ENCODE data around the gene NBPF3.
A peak's percentile ranks its signal among the peaks of the same experiment; 100 is the strongest.

Gene NBPF3

GRCh38 chr1:21496063-21496462 is 56.1 kb downstream of the NBPF3 start:
- Histone ChIP-seq H3K27ac (ENCODE audit: low read depth, low read length) (no peak overlapping the region), H3K27me3 (ENCODE audit: control insufficient read depth, insufficient read depth, low read length) (no peaks in the 10 kb centered on the region), H3K9ac (ENCODE audit: low read length) (no peak overlapping the region), H3K4me3 (ENCODE audit: low read depth, low read length) (no peak overlapping the region), H3K9me3 (ENCODE audit: control insufficient read depth, insufficient read depth, low read depth, low read length) (peaks cover 9% of the 10 kb centered on the region), H3K4me1 (ENCODE audit: control insufficient read depth, insufficient read depth, low read length) (peaks cover 16% of the 10 kb centered on the region), H3K36me3 (ENCODE audit: control insufficient read depth, insufficient read depth, low read length) (no peaks in the 10 kb centered on the region)

GRCh38 chr1:21496886-21497285 is 56.9 kb downstream of the NBPF3 start:
- Histone ChIP-seq H3K36me3 (ENCODE audit: control insufficient read depth, insufficient read depth, low read length) (no peaks in the 10 kb centered on the region), H3K27ac (ENCODE audit: low read depth, low read length) (no peak overlapping the region), H3K27me3 (ENCODE audit: control insufficient read depth, insufficient read depth, low read length) (no peaks in the 10 kb centered on the region), H3K9me3 (ENCODE audit: control insufficient read depth, insufficient read depth, low read depth, low read length) (peaks cover 8% of the 10 kb centered on the region; the same call in 1 of the 2 replicates), H3K4me1 (ENCODE audit: control insufficient read depth, insufficient read depth, low read length) (peaks cover 12% of the 10 kb centered on the region), H3K4me3 (ENCODE audit: low read depth, low read length) (no peak overlapping the region), H3K9ac (ENCODE audit: low read length) (no peak overlapping the region)

- Histone ChIP-seq H3K36me3 (ENCODE audit: control insufficient read depth, insufficient read depth, low read length) (no peaks in the 10 kb centered on the region), H3K4me1 (ENCODE audit: control insufficient read depth, insufficient read depth, low read length) (peaks cover 8% of the 10 kb centered on the region), H3K9me3 (ENCODE audit: control insufficient read depth, insufficient read depth, low read depth, low read length) (peaks cover 8% of the 10 kb centered on the region; the same call in 1 of the 2 replicates), H3K4me3 (ENCODE audit: low read depth, low read length) (no peak overlapping the region), H3K27ac (ENCODE audit: low read depth, low read length) (no peak overlapping the region), H3K27me3 (ENCODE audit: control insufficient read depth, insufficient read depth, low read length) (no peaks in the 10 kb centered on the region), H3K9ac (ENCODE audit: low read length) (peak overlapping the region; percentile 9)
Measured at GRCh38 chr1:21497466-21498061, 57.6 kb downstream of the NBPF3 start.

GRCh38 chr1:21499283-21499950 is 59.5 kb downstream of the NBPF3 start:
- Histone ChIP-seq H3K9ac (ENCODE audit: low read length) (no peak overlapping the region), H3K27ac (ENCODE audit: low read depth, low read length) (no peak overlapping the region), H3K27me3 (ENCODE audit: control insufficient read depth, insufficient read depth, low read length) (no peaks in the 10 kb centered on the region), H3K4me3 (ENCODE audit: low read depth, low read length) (no peak overlapping the region), H3K4me1 (ENCODE audit: control insufficient read depth, insufficient read depth, low read length) (peaks cover 8% of the 10 kb centered on the region), H3K9me3 (ENCODE audit: control insufficient read depth, insufficient read depth, low read depth, low read length) (peaks cover 8% of the 10 kb centered on the region; the same call in 1 of the 2 replicates), H3K36me3 (ENCODE audit: control insufficient read depth, insufficient read depth, low read length) (no peaks in the 10 kb centered on the region)

- Histone ChIP-seq H3K27ac (ENCODE audit: low read depth, low read length) (no peak overlapping the region), H3K27me3 (ENCODE audit: control insufficient read depth, insufficient read depth, low read length) (peaks cover 10% of the 10 kb centered on the region), H3K4me3 (ENCODE audit: low read depth, low read length) (no peak overlapping the region), H3K9me3 (ENCODE audit: control insufficient read depth, insufficient read depth, low read depth, low read length) (peaks cover 8% of the 10 kb centered on the region; the same call in 1 of the 2 replicates), H3K36me3 (ENCODE audit: control insufficient read depth, insufficient read depth, low read length) (no peaks in the 10 kb centered on the region), H3K4me1 (ENCODE audit: control insufficient read depth, insufficient read depth, low read length) (peaks cover 6% of the 10 kb centered on the region), H3K9ac (ENCODE audit: low read length) (no peak overlapping the region)
Measured at GRCh38 chr1:21503706-21504377, 63.9 kb downstream of the NBPF3 start.

- Histone ChIP-seq H3K27ac (ENCODE audit: low read depth, low read length) (no peak overlapping the region), H3K4me1 (ENCODE audit: control insufficient read depth, insufficient read depth, low read length) (peaks cover 22% of the 10 kb centered on the region), H3K9ac (ENCODE audit: low read length) (no peak overlapping the region), H3K4me3 (ENCODE audit: low read depth, low read length) (no peak overlapping the region), H3K36me3 (ENCODE audit: control insufficient read depth, insufficient read depth, low read length) (no peaks in the 10 kb centered on the region), H3K27me3 (ENCODE audit: control insufficient read depth, insufficient read depth, low read length) (peaks cover 11% of the 10 kb centered on the region), H3K9me3 (ENCODE audit: control insufficient read depth, insufficient read depth, low read depth, low read length) (no peaks in the 10 kb centered on the region)
Measured at GRCh38 chr1:21506804-21507203, 66.9 kb downstream of the NBPF3 start.

- Histone ChIP-seq H3K4me3 (ENCODE audit: low read depth, low read length) (no peak overlapping the region), H3K36me3 (ENCODE audit: control insufficient read depth, insufficient read depth, low read length) (no peaks in the 10 kb centered on the region), H3K9me3 (ENCODE audit: control insufficient read depth, insufficient read depth, low read depth, low read length) (no peaks in the 10 kb centered on the region), H3K27ac (ENCODE audit: low read depth, low read length) (no peak overlapping the region), H3K27me3 (ENCODE audit: control insufficient read depth, insufficient read depth, low read length) (peaks cover 11% of the 10 kb centered on the region), H3K4me1 (ENCODE audit: control insufficient read depth, insufficient read depth, low read length) (peaks cover 25% of the 10 kb centered on the region), H3K9ac (ENCODE audit: low read length) (no peak overlapping the region)
Measured at GRCh38 chr1:21507511-21508270, 67.8 kb downstream of the NBPF3 start.

GRCh38 chr1:21508580-21509350 is 68.8 kb downstream of the NBPF3 start:
- Histone ChIP-seq H3K27ac (ENCODE audit: low read depth, low read length) (no peak overlapping the region), H3K27me3 (ENCODE audit: control insufficient read depth, insufficient read depth, low read length) (peaks cover 11% of the 10 kb centered on the region), H3K4me1 (ENCODE audit: control insufficient read depth, insufficient read depth, low read length) (peaks cover 25% of the 10 kb centered on the region), H3K36me3 (ENCODE audit: control insufficient read depth, insufficient read depth, low read length) (no peaks in the 10 kb centered on the region), H3K9ac (ENCODE audit: low read length) (peak overlapping the region; percentile 7), H3K4me3 (ENCODE audit: low read depth, low read length) (peak overlapping the region; percentile 50), H3K9me3 (ENCODE audit: control insufficient read depth, insufficient read depth, low read depth, low read length) (no peaks in the 10 kb centered on the region)

- peaks cover 25% of the 10 kb centered on the region for H3K4me1 ChIP-seq (ENCODE audit: control insufficient read depth, insufficient read depth, low read length)
- no peaks in the 10 kb centered on the region for H3K9me3 ChIP-seq (ENCODE audit: control insufficient read depth, insufficient read depth, low read depth, low read length)
- no peak within 1 kb of the TSS for H3K27ac ChIP-seq (ENCODE audit: low read depth, low read length)
- peak within 1 kb of the TSS; percentile 78 for H3K4me3 ChIP-seq (ENCODE audit: low read depth, low read length)
- H3K9ac ChIP-seq (ENCODE audit: low read length), result peak within 1 kb of the TSS; percentile 48
- peaks cover 11% of the 10 kb centered on the region for H3K27me3 ChIP-seq (ENCODE audit: control insufficient read depth, insufficient read depth, low read length)
- H3K36me3 ChIP-seq (ENCODE audit: control insufficient read depth, insufficient read depth, low read length), result no peaks in the 10 kb centered on the region
Measured at GRCh38 chr1:21509351-21510112, 69.6 kb downstream of the NBPF3 start, which contains the start of gene ALPL. Gene ALPL, plus strand, starts transcription at chr1:21509423. Its CDS starts 44,659 bp downstream, at chr1:21554082.

GRCh38 chr1:21510113-21510493 is 70.2 kb downstream of the NBPF3 start:
- peak overlapping the region; percentile 78 for H3K4me3 ChIP-seq (ENCODE audit: low read depth, low read length)
- H3K27ac ChIP-seq (ENCODE audit: low read depth, low read length), result no peak overlapping the region
- H3K36me3 ChIP-seq (ENCODE audit: control insufficient read depth, insufficient read depth, low read length), result no peaks in the 10 kb centered on the region
- peaks cover 11% of the 10 kb centered on the region for H3K27me3 ChIP-seq (ENCODE audit: control insufficient read depth, insufficient read depth, low read length)
- no peaks in the 10 kb centered on the region for H3K9me3 ChIP-seq (ENCODE audit: control insufficient read depth, insufficient read depth, low read depth, low read length)
- H3K4me1 ChIP-seq (ENCODE audit: control insufficient read depth, insufficient read depth, low read length), result peaks cover 25% of the 10 kb centered on the region
- H3K9ac ChIP-seq (ENCODE audit: low read length), result peak overlapping the region; percentile 48

Data from HUES6 (cell line).